ENCODE data around the gene LIPA.
A peak's percentile ranks its signal among the peaks of the same experiment; 100 is the strongest.

Gene LIPA

DNA sequence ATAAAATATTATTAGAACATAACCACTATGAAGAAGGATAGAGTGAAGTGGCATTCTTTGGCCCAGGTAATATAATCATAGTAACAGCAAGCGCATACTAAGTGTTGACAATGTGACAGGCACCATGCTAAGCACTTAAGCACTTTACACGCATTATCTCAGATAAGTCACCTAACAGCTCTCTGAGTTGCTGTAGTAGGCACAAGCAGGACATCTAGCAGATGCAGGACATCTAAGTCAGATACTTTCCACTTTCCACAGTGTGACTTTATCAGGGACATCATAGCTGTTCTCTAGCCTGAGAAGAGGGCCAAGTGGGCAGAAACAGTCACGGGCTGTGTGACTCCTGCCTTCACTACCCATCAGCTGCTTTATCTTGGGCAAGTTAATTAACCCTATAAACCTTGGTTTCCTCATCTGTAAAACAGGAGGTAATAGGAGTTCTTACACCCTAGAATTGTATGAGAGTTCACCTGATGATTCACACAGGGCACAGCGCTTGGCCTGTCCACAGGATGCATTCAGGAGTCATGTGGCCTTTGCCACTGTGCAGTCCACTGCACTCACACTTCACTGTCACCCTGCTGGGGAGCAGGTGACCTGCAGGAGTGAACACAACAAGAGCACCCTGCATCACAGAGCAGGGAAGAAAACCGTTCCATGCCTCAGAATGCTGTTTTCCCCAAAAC lies 12.5 kb downstream of the LIPA start:
- DNase-seq: no peak

DNA sequence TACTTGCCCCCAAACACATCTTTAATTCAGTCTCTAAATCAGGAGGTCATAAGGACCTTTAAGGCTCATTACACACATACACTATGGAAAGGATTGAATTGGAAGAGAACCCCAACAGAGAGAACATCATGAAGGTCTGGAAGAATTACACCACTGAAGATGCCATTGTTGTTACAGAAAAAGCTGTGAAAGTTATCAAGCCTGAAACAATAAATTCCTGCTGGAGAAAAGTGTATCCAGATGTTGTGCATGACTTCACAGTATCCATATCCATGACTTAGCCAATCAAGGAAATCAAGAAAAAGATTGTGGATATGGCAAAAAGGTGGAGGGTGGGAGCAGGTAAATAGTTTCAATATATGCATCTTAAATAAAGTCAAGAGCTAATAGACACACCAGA lies 13.7 kb downstream of the LIPA start:
- no peak for DNase-seq

DNA sequence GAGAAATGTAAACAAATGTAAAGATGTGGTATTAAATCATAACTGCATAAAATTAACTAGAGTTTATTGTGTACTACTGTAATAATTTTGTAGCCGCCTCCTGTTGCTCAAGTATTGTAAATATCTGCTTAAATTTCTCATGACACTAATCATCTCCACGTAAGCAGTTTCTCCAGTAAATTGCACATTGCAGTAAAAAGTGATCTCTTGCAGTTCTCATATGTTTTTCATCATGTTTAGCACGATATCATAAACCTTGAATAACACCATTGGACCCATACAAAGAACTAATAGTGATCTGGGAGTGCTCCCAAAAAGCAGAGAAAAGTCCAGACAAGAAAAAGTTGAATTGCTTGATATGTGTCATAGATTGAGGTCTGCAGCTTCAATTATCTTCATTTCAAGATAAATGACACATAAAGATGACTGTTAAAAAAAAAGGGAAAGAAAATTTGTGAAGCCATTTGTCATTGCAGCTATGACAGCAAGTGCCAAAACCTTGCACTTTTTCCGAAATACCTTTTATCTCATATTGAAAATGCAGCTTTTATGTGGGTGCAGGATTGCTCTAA lies 15.3 kb downstream of the LIPA start:
- no peak for DNase-seq

DNA sequence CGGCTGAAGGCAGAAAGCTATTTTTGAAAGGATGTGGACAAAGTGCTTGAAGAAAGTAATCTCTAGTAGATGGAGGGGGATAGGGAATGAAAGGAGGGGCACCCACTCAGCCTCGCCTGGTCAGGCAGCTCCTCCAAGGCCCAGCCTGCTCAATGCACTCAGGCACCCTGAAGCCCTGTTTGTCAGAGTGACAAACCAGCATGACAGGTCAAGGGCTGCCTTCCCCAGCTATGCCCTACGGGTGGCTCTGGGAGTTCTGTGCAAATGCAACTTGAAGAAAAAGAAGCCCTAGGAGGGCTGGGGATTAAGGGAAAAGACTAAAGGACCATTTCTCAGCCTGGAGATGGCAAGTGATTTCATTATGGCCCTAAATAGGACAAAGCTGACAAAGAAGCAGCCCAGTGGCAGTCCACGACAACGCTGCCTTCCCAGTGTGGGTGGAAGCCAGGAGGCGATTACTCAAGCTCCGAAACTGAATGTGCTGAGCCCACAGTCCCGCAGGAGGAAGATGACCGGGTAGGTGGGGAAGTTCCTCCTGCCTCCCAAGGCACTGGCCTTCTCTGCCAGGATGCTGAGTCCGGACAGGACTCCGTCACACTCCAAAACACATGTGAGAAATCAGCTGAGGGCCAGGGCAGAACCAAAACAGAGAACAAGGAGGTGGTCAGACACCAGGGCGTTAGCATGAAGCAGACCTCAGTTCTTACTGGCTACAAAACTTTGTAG lies 16.3 kb downstream of the LIPA start:
- DNase-seq: no peak

DNA sequence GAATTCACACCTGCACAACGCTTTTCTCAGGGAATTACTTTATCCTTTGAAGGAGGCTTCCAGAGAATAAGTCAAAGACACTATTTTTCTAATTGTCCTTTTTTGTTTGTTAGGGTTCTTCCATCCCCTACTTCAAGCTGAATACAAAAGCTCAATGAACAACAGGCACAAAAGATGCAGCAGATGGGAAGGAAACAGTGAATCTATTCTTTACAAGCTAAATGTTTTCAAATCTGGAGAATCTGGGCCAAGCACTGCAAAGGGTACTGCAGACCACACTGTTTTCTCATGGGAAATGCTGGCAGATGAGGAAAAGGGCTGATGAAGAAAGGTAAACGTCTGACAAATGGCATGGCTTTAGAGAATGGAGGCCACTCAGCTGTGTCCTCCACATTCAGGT lies 18.5 kb downstream of the LIPA start:
- DNase-seq: no peak

DNA sequence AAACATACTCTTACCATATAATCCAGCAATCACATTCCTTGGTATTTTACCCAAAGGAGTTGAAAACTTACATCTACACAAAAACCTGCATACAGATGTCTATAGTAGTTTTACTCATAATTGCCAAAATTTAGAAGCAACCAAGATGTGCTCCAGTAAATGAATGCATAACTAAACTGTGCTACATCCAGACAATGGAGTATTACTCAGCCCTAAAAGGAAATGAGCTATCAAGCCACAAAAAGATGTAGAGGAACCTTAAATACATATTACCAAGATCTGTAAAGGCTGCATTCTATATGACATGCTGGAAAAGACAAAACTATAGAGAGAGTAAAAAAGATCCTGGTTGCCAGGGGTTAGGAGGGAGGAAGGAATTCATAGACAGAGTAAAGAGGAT lies 22.6 kb downstream of the LIPA start:
- no peak for DNase-seq

DNA sequence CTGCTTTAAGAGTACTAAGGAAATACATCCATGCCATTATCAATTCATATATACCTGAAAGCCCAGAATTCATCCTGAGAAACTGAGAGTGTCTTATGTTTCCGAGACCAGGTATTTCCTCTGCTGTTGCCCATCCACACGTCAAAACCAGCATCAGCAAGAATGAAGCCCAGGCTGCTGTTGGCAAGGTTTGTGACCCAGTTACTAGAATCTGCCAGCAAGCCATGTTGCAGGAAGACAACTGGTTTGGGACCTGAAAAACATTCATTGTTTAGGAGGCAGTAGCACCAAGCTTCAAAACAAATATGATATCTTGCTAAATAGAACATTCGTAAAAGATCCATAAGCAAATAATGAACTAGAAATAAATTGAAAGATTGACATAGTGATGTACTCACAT lies 23.4 kb downstream of the LIPA start:
- no peak for DNase-seq

DNA sequence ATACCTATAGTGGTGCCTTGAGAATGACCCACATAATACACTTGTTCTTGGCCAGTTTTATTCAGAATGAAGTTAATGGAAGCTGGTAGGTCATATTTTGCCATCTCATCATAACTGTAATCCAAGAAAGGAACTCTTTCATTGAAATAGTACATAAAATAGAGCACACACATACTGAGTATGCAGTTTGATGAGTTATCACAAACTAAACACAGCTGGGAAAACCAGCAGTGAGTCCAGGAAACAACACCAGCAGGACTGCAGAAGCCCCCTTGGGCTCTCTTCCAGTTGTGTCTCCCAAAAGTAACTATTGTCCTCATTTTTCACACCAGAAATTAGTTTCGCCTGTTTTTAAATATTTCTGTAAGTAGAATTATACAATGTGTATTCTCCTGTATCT lies 24.7 kb downstream of the LIPA start:
- no peak for DNase-seq

DNA sequence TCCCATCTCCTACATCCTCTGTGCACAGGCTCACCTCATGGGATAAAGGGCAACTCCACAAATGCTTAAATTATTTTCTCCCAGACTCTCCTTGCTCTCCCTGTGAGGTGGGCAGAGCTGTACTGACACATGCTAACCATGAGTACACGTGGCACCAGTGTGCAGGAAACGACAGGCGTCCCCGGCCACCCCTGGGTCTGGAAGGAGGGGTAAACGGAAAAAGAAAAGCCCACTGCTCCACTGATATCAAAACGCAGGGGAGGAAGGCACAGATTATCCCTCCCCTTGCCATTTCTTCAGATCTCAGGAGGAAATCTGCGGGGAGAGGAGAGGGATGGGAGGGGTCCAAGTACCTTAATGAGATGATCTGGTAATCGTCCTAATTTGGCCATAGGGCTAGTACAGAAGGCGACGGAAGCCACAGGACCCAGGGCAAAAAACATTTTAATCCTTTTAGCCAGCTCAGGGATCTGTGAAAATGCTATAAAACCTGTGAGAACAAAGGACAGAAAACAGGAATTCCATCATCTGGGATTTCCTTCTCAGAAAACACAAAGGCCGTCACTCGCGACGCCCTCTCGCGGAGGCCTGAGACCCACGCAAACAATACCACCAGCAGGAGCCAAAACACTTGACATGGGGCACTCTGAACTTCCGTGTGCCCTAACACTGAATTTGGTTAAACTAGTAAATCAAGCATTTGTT lies 26.7 kb downstream of the LIPA start:
- DNase-seq: no peak

DNA sequence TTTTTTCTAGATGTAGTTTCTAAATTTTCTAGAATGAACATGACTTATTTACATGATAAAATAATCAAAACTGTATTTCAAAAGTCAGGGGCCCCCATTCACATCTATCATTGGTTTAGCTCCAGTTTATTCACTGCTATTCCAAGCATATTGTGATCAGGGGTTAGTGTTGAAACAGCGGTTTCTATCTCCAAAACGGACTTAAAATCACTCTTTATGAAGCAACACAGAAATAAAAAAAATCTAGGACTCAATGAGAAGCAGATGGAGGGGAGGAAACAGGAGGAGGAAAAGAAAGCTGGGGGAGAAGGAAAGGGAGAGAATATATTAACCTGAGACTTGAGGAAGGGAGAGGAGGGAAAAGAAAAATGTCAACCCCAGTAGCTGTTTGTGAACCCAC lies 29.7 kb downstream of the LIPA start:
- DNase-seq: no peak

DNA sequence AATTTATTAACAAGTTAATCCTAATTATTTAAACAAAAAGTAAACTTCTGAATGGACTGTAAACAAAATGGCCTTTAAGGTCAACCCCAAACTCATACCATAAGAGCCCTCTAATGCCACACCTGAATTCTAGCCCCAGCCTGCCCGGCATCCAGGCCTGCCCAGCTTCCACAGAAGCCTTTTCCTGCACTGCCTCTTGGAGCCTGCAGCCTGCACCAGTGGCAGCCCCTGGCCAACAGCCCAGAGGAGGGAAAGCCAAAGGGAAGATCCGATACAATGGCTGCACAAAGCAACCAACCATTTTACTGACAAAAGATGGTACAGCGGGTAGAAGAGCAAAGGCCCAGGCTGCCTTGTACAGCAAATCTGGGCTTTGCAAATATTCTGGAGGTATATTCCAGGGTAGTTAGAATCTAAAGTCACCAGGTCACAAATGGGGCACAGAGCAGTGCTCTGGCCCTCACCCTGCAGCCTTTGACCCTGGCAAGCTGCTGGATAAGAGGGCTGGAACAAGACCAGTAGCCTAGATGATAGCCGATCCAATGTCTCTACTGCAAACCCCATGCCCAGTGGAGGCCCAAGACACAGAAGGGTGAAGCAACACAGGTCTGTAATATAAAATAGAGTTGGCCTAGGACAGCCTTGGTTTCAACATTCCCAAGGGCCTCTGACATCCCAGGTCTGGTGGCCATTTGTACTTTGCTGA lies 31.9 kb downstream of the LIPA start:
- no peak for DNase-seq

DNA sequence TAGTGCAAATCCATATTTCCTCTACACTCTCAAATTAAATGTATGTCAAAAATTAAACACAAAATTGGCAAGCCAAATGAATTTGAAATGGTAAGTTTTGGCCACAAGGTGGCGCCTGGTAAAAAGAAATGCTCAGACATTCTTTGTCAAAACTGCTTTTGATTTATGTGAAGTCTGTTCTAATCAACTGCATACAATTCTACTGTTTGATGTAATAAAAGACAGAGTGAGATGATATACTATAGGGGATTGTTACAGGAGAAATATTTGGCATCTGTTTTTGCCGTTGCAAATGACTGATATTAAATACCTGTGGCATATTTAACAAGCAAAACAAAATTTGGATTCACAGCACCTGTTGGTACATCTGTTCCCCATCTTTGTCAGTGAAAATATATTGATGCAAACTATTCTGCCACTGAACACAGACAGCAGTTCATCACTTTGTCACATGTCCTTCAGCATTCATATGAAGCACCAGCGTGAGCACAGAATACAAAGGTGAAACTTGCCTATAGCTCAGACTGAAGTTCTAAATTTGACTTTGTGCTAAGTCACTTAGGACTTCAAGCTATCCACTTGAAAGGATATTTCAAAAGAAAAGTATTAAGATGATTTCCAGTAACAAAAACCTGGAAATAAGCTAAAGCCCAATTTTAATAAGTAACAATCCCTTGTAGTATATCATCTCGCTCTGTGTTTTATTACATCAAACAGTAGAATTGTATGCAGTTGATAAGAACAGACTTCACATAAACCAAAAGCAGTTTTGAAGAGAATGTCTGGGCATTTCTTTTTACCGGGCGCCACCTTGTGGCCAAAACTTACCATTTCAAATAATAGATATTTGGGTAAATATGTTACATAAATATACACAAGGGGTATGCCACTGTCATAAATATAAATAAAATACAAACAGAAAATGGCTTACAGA lies 34.3 kb downstream of the LIPA start:
- DNase-seq: peak; percentile 65

DNA sequence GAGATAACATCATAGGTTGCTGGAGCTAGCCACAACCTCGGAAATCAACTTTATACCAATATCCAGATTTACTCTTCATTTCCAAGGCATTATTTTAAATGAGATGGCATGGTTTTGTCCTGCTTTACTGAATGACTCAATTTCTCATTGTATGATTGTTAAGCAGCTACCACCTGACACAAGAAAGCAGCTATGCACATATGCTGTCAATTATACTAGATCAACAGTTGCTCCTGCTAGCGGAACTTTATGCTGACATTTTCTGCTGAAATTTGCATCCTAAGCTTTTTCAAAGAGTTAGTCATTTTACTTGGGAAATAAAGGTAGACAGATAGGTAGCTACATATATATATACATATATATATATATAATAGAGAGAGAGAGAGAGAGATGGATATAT lies 35.5 kb downstream of the LIPA start:
- no peak for DNase-seq

DNA sequence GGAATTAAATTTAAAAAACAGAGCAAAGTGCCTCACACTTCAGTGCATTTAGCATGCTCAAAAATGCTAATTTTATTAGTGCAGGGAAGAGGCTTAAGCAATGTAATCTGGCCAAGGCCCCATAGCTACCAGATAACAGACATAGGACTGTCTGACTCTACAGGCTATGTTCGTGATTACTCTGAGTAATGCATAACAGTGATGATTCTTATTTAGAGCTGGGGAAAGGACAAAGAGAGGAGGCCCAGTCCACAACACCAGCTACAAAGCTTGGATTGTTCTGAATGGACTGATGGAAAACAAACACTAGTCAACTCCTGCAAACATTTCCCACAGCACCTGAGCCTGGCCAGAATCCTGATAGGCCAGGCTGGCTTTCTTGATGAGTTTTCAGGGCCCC lies 36.1 kb downstream of the LIPA start:
- no peak for DNase-seq

DNA sequence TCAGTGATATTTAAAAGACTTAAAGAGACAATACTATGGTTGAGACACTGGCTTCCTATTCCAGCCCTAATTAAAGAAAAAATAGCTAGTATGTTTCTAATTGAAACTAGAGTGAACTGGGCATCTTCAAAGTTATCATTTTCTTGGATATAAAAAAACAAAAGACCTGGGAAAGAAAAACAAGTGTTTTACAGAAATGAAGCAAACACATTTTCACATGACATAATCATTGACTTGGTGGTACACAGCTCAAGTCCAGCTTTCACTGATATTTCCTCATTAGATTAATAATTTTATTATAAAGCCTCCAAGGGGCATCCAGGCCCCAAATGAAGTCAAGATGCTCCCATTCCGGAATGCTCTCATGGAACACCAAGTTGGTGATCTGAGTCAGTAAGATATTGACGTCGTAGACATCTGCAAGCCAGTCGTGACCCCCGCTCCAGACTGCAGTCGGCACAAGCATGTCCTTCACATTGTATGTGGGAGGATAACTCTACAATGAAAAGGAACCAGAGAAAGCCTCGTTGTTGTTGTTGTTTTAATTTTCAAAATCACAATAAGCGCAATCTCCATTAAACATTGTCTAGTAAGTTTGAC lies 36.9 kb downstream of the LIPA start:
- DNase-seq: no peak

DNA sequence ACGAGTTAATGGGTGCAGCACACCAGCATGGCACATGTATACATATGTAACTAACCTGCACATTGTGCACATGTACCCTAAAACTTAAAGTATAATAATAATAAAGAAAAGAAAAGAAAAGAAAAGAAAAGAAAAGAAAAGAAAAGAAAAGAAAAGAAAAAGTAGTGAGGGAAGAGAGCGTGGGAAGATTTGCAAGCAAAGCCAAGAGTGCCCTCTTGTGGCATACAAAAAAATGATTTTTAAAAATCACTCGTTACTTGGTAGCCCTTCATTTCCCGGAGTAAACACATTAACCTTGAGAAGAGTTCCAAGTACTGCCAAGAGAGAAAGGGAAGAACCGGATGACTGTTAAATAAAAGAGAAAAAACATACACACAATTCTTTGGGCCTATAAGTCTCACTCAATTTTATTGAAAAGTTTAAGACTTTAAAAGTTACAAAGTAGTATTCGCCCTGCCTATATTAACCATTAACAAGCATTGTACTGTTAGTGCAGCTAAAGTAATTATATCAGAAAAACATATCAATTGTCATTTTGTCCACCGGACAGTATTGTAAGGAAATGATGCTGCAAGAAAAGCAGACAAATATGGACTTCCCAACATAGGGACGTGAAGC lies 38.3 kb downstream of the LIPA start:
- no peak for DNase-seq

DNA sequence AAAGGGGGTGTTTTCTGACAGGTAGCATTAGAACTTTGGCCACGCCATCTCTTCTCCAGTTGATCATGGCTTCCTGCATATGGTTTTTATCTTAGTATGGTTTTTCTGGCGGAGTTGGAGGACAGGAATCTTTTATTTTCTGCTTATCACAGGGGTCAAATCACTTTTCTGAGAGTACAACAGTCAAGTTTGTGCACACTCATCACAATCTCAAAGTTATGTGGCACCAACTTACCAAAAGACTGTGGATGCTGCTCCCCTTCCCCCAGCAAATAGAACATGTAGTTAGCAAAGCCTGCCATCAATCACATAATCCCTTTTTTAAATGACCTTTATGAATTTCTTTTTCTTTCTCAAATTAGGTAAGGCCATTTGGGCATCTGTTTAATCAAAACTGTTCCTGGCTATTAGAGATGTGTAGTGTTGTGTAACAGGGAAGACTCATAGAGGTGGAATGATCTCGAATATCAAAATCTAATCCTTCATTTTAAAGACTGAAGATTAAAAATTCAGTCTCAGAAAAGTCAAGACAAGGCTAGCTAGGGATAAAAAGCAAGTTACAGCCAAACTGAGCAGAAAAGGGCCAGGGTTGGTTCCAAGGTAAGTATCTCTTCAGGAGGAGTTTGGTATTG lies 40.7 kb downstream of the LIPA start:
- DNase-seq: no peak

DNA sequence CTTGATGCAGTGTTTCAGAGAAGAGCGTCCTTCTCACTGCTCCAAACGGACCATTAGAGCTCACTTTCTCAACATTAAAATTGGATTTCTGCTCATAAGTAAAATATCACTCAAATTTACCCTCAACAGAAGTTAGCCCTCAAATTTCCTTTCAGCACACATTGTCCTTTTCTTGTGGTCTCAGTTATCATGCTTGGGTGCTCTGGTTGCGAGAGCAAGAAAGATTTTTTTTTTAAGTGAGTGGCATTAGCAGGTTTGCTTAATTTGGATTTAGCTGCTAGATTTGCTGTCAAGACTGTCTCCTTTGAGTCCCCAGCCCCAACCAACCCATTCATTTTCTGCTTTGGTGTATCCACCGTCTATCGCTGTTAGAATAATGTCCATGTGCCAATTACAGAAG lies 41.9 kb downstream of the LIPA start:
- no peak for DNase-seq

DNA sequence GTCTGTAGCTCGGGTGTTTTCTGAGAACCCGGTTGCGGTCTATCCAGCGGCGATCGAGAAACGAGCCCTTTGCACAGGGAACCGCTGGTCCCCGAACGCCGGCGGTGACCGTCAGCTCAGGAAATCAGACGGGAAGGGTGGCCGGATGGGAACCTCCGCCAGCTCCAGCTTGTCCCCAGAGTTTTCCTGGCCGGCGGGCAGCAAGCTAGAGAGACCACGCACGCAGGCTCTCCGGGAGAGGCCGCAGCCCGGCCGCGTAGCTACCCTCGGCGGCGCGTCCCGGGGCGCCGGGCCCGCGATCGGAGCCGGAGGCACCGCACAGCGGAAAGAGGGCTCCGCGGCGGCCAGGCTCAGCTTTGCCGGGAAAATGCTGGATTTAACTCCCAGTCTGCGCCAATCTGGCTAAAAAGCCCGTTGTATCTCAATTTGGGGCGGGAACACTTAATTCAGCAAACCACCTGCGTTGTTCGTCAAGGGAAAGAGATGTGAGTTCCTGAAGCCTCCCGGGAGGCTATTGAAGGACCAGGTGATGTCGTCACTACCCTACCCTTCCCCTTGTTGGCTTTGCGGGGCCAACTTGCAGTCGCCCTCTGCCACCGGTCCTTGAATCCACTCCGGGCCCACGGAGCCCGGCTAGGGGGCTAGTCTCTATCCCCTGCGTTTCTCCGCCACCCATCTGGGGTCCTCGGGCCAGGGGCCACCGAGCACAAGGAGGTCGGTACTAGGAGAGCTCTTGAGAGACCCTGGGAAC lies 43.6 kb downstream of the LIPA start:
- no peak for DNase-seq

Measured in activated gamma-delta T cell treated with Interleukin-2 at 50 U/mL for 16 hours (primary cell).